ENCODE measurements around the gene KCTD15.

- TF ChIP-seq, protein P1, sequence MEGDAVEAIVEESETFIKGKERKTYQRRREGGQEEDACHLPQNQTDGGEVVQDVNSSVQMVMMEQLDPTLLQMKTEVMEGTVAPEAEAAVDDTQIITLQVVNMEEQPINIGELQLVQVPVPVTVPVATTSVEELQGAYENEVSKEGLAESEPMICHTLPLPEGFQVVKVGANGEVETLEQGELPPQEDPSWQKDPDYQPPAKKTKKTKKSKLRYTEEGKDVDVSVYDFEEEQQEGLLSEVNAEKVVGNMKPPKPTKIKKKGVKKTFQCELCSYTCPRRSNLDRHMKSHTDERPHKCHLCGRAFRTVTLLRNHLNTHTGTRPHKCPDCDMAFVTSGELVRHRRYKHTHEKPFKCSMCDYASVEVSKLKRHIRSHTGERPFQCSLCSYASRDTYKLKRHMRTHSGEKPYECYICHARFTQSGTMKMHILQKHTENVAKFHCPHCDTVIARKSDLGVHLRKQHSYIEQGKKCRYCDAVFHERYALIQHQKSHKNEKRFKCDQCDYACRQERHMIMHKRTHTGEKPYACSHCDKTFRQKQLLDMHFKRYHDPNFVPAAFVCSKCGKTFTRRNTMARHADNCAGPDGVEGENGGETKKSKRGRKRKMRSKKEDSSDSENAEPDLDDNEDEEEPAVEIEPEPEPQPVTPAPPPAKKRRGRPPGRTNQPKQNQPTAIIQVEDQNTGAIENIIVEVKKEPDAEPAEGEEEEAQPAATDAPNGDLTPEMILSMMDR (conservative IDR thresholded peaks at IDR 0.05): no peak
- no peak for TF ChIP-seq EZH2 (IDR thresholded peaks at IDR 0.05; ENCODE audit: low read depth)
These were observed 21.7 kb downstream of the KCTD15 start for GRCh38 chr19:33818411-33818810.
